Left colon (tissue), 2 donors: Measurements from ENCODE around the gene KANSL1. TPM values are rescaled to one million over a fixed set of nuclear protein-coding genes. Genes with fewer than 3 reads are reported as not detected.

ENCODE experiments used
- ATAC-seq: fragments of 200-7000 bp; cut with Tn5 transposase; one replicate; pipeline ENCODE4 v1.9.1; 2020; ENCODE audit warnings: mild to moderate bottlenecking, moderate library complexity
- DNase-seq, 2 donors: peaks; one replicate each; pipeline ENCODE4 v3.0.0-alpha.2; 2020
- intact Hi-C, 2 donors: fragments of 100-400 bp; cut with DNase I in 1 of 2; cut with micrococcal nuclease in 1 of 2; formaldehyde crosslinking; loops; one replicate each; pipeline versions ENCODE4 v1.11.2 to v1.14.0; 2022; cut with DNase I, micrococcal nuclease
- total RNA-seq, 2 donors: library from RNA; stranded (reverse); fragmentation: NEBNext Ultra II Directional; extraction: Animal tissue kit (Norgen Biotek cat#: 25700); gene quantifications; one replicate each; pipeline ENCODE4 v1.2.1, GENCODE V29; 2021
- donor health status: DM: no; HTN: no; CAD: no.
- donor health status: DM: yes; HTN: yes; CAD: no.

The KANSL1 gene
- total RNA-seq, 2 donors from 2014 or later, result 79.4 to 81.9 TPM

DNA sequence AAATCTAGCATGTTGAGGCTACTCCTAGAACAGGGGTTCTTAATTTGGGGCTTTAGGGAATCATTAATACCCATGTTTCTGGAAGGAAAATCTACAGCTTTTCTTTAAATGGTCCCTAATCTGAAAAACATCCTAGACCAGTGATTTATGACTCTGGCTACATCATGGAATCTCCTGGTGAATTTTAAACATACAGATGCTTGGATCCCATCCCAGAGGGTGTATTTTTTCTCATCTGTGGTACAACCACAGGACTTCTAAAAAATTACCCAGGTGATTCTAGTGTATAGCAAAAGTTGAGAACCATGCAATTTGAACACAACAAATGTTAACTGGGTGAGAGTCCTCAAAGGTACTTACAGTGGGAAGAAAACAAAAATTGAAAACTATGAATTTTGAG lies 41.5 kb downstream of the KANSL1 start:
- intact Hi-C loops, result no loop called here
- ATAC-seq (no peak), DNase-seq (no peak)

DNA sequence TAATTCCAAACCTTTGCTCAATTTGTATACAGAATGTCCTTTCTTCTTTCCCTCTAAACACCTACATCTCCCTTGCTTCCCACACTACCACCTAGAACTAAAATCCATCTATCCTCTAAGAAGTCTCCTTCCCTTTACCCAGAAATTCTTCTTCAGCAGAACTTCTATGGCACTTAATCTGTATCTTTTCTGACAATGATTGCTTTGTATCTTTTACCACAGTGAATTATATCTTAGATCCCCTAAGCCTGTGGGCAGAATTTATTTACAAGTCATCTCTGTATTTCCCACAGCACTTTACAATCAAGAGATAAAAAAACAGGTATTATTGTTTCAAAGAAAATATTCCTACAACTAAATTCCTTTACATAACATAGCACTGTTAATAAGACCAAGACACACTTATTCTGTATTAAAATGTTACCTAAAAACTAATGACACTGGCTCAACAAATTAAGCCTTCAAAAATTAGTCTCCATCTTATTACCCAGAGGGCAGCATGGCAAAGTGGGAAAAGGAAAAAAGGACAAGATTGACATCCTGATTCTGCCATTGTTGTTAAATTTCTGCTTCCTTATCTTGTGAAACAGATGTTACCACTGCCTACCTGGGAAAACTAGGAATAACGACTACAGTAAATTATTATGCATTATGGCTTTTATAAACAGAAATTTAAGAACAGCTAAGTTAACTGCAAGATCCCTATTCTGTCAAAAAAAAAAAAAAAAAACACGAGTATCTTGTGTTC lies 42.8 kb downstream of the KANSL1 start:
- intact Hi-C loops, result no loop called here
- ATAC-seq (no peak), DNase-seq (no peak)

- ATAC-seq (no peak), DNase-seq (no peak)
- intact Hi-C loops, result no loop called here
These were observed 45.0 kb downstream of the KANSL1 start for GRCh38 chr17:46148247-46148646.

DNA sequence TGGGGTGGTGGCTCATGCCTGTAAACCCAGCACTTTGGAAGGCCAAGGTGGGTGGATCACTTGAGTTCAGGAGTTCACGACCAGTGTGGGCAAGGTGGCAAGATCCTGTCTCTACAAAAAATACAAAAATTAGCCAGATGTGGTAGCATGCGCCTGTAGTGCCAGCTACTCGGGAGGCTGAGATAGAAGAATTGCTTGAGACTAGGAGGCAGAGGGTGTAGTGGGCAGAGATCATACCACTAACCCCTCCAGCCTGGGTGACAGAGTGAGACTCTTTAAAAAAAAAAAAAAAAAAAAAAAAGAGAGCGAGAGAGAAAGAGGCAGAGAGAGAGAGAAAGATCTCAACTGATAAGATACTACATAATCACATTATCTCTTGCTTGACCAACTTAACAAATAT lies 45.9 kb downstream of the KANSL1 start:
- intact Hi-C loops, result no loop called here
- DNase-seq (no peak), ATAC-seq (no peak)

- intact Hi-C loops, result no loop called here
- no peak for ATAC-seq
- no peak for DNase-seq
These were observed 49.0 kb downstream of the KANSL1 start for GRCh38 chr17:46144246-46144645.

GRCh38 chr17:46143827-46144236 lies 49.4 kb downstream of the KANSL1 start:
- no peak for DNase-seq
- ATAC-seq, result no peak
- intact Hi-C loops, result no loop called here

DNA sequence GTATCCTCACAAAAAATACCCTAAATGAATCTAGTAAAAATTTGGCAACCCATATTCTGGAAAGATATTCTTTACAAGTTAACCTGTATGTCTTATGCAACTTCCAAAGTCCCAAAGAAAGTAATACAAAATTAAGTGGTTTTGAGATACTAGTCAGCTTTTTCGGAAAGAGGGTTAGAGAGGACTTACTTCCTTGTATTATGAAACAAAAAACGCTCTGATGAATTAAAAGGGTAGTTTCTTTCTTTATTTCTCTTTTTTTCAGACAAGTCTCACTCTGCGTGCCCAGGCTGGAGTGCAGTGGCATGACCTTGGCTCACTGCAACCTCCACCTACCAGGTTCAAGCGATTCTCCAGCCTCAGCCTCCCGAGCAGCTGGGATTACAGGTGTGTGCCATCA lies 51.6 kb downstream of the KANSL1 start:
- intact Hi-C loops, result no loop called here
- DNase-seq (no peak), ATAC-seq (no peak)

GRCh38 chr17:46140645-46141197 lies 52.5 kb downstream of the KANSL1 start:
- DNase-seq (no peak), ATAC-seq (no peak)
- intact Hi-C loops, result no loop called here

DNA sequence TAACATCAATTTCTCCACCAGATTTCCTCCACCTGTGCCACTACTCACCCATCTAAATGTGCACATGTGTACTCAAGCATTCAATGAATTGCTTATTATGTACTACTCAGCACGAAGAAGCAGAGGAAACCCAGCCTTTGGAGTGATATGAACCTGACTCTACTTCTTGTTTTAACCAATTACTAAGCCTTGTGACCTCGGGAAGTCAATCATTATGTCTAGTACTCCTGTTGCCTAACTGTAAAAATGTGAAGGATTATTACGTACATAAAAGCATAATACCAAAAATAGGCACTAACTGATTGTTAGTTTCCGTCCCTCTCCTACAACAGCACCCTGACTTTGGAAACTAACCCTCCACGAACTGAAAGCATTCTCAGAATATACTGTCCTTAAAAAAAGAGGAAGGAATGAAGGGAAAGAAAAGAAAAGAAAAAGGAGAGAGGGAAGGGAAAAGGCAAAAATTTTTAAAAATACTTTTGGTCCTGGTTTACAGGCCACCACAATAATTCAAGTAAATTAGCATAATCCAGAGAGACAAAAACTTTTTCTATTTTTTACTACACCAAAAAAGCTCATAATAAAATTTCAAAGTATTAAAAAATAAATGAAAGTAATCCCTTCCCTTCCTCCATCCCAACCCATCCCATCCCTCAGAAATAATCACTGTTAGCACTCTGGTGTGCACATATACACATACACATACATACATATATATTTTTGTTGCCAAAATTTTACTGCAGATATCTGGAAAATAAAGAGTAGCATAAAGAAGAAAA lies 53.6 kb downstream of the KANSL1 start:
- ATAC-seq (no peak), DNase-seq (no peak)
- intact Hi-C loops, result no loop called here

DNA sequence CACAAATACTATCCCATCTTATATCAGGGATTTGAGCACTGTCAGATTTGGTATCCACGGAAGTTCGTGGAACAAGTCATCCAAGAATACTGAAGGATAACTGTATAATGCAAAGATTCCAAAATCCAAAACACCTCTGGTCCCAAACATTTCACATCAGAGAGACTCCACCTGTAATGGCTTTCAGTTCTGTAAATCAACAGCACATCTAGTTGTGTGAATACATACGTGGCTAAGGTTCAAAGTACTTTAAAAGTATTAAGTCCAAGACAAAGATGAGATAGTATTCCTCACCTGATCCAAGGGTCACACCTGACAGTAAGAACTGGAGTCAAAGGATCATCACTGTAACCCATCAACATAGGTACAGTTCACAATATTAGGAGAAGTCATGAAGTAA lies 54.8 kb downstream of the KANSL1 start:
- intact Hi-C loops, result no loop called here
- ATAC-seq, result peak; percentile 68
- DNase-seq, result no peak

DNA sequence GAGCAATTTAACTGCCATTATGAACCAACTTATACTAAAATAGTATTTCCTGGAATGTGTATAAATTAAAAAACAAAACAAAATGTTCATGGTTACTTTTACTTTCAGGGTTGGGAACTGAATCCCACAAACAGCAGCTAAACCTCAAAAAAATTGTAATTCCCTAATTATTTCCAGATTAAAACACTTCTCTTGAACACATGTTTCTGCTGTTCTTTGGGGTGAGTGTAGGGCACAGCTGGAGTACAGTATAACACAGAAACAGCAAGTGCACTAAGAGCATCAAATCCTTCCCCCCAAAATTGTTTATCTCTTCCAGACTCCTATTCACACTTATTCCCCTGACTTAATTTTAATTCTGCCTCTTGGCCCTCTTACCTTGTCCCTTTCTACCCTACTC lies 56.4 kb downstream of the KANSL1 start:
- DNase-seq (no peak), ATAC-seq (no peak)
- intact Hi-C loops, result no loop called here

- intact Hi-C loops, result no loop called here
- DNase-seq (no peak), ATAC-seq (no peak)
These were observed 57.2 kb downstream of the KANSL1 start for GRCh38 chr17:46135879-46136563.

DNA sequence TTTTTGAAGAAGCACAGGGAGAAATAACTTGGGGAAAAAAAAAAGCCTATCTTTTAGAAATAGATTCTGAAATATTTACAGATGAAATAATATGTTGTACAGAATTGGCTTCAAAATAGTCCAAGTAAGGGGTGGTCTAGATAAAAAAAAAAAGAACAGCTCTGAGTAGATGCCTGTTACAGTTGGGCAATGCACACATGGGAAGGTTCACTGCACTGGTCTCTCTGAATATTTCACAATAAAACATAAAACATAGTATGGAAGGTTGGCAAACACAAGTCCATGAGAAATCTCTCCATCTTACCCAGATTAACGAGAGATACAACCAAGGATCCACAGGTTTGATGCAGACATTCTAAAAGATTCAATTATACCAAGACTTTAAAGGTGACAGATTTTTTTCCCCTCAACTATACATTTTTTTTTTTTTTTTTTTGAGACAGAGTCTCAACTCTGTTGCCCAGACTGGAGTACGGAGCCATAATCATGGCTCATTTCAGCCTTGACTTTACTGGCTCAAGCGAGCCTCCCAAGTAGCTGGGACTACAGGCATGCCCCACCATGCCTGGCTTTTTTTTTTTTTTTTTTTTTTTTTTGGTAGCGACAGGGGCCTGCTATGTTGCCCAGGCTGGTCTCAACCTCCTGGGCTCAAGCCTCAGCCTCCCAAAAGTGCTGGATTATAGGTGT lies 58.0 kb downstream of the KANSL1 start:
- ATAC-seq (no peak), DNase-seq (no peak)
- intact Hi-C loops, result no loop called here

- ATAC-seq, result no peak
- no peak for DNase-seq
- intact Hi-C loops, result no loop called here
These were observed 63.9 kb downstream of the KANSL1 start for GRCh38 chr17:46129302-46129701.

GRCh38 chr17:46128453-46128852 lies 64.8 kb downstream of the KANSL1 start:
- no peak for DNase-seq
- intact Hi-C loops, result no loop called here
- ATAC-seq, result no peak

GRCh38 chr17:46127524-46127923 lies 65.7 kb downstream of the KANSL1 start:
- DNase-seq, result no peak
- ATAC-seq, result no peak
- intact Hi-C loops, result no loop called here

GRCh38 chr17:46126840-46127239 lies 66.4 kb downstream of the KANSL1 start:
- no peak for DNase-seq
- intact Hi-C loops, result no loop called here
- ATAC-seq, result no peak

- no peak for ATAC-seq
- intact Hi-C loops, result no loop called here
- DNase-seq, result no peak
These were observed 67.4 kb downstream of the KANSL1 start for GRCh38 chr17:46125831-46126230.
